ENCODE measurements around the gene CPED1. TPM values are rescaled to one million over a fixed set of nuclear protein-coding genes. Genes with fewer than 3 reads are reported as not detected.
A peak's percentile ranks its signal among the peaks of the same experiment; 100 is the strongest.

The CPED1 gene
- total and polyA plus RNA-seq, 7 donors = 1.2 to 120 (median 79.6) TPM

DNA sequence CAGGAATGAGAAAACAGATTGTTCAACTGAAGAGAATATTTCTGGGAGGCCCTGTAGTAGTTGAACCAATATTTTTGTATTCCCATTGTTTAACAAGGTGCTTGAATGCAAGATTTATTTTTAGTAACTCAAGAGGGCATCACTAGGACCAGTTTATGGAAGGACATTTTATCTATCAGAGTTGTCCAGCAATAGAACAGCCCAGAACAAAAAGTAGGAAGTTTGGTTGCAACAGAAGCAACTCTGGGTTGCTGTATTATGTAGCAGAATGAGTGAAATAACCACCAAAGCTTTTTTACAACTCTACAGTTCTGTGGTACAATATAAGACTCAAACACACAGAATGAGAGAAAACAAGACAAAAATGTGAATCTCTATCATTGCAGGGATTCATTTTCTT lies 34.7 kb downstream of the CPED1 start:
- intact Hi-C loops (cut with DNase I) = loop anchor here (2.0 kb wide), 1 partner anchor 26 kb away; no protein-coding TSS in a partner anchor
- peaks cover 0 to 82% (median 66%) of the 10 kb centered on the region in 4 donors for H3K4me1 ChIP-seq
- TF ChIP-seq, protein P1, sequence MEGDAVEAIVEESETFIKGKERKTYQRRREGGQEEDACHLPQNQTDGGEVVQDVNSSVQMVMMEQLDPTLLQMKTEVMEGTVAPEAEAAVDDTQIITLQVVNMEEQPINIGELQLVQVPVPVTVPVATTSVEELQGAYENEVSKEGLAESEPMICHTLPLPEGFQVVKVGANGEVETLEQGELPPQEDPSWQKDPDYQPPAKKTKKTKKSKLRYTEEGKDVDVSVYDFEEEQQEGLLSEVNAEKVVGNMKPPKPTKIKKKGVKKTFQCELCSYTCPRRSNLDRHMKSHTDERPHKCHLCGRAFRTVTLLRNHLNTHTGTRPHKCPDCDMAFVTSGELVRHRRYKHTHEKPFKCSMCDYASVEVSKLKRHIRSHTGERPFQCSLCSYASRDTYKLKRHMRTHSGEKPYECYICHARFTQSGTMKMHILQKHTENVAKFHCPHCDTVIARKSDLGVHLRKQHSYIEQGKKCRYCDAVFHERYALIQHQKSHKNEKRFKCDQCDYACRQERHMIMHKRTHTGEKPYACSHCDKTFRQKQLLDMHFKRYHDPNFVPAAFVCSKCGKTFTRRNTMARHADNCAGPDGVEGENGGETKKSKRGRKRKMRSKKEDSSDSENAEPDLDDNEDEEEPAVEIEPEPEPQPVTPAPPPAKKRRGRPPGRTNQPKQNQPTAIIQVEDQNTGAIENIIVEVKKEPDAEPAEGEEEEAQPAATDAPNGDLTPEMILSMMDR (IDR thresholded peaks at IDR 0.05) = no peak
- TF ChIP-seq POLR2AphosphoS5 (IDR thresholded peaks at IDR 0.05) (no peak), POLR2A (IDR thresholded peaks at IDR 0.05) (no peak), EP300 (IDR thresholded peaks at IDR 0.05) (no peak)
- H3K9me3 ChIP-seq = no peaks in the 10 kb centered on the region
- no peak overlapping the region for H3K4me3 ChIP-seq
- peak overlapping the region; percentile 62 to 80 (median 76) for H3K27ac ChIP-seq
- H3K27me3 ChIP-seq = no peaks in the 10 kb centered on the region
- H3K36me3 ChIP-seq = no peaks in the 10 kb centered on the region
- no peak for DNase-seq

DNA sequence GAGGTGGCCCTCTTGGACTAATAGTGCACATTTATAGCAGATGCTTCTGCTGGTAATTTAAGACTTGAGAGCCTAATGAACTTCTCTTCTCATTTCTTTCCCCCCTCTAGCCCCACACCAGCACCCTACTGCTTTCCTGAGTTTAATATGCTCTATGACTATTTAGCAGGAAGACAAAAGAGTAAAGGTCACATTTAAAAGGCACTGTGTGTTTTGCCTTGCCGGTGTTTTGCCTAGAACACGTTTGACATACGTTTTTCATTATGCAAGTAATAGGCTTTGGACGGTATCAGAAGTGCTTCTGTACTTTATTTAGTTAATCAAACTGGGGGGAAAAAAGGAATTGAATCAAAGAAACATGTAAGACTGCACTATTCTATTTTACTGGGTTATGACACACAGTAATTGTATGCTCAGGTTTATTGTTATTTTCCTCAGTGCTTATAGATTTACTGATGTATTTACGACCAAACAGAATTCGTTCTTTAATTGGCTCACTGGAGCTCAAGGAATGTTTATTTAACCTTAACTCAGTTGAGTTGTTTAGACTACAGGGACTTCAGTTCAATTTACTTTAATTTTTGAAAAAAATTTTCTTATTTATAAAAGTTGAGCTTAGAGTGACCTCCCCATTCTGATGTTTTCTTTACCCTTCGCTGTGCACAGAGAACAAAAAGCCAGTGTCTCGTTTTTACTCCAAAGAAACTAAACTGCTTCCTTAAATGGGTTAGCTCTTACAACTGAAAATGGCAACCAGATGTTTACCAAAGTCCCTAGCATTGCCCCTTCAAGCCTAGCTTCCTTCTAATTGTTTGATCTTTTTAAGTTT lies 35.4 kb downstream of the CPED1 start:
- no peak for TF ChIP-seq POLR2A (IDR thresholded peaks at IDR 0.05)
- TF ChIP-seq, protein P1 (IDR thresholded peaks at IDR 0.05) = no peak
- Histone ChIP-seq H3K27ac (peak overlapping the region; percentile 62 to 80 (median 76)), H3K9me3 (no peaks in the 10 kb centered on the region), H3K36me3 (no peaks in the 10 kb centered on the region), H3K4me1 (peaks cover 0 to 82% (median 67%) of the 10 kb centered on the region in 4 donors), H3K27me3 (no peaks in the 10 kb centered on the region), H3K4me3 (no peak overlapping the region)
- intact Hi-C loops (cut with DNase I) = loop anchor here (2.0 kb wide), 1 partner anchor 27 kb away; no protein-coding TSS in a partner anchor
- 10 to 48% methylated on average over 8 of the region's 8 CpGs for WGBS, 2 donors
- no peak for DNase-seq

DNA sequence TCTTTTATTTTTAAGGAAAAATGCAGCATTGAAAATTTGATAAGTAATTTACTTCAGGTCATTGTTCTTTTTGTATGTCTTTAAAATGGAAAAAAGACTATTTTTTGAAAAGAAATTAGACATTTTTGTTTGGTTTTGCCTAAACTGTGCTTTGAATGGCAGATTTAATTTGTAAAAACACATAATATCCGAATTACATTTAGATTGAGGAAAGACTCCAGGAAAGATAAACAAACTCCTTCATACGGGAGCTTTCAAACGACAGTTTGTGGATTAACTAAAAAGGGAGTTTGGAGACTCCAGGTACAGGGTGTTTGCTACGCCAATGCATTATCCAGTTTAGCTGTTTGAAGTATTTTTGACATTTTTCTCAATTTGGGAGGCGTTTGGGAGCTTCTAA lies 36.1 kb downstream of the CPED1 start:
- no peaks in the 10 kb centered on the region for H3K27me3 ChIP-seq
- WGBS, 2 donors = 23 to 42% methylated on average over 5 of the region's 5 CpGs
- H3K9me3 ChIP-seq = no peaks in the 10 kb centered on the region
- DNase-seq = no peak
- H3K4me3 ChIP-seq = peak overlapping the region in 1 of 4 donors; percentile 12
- no peaks in the 10 kb centered on the region for H3K36me3 ChIP-seq
- TF ChIP-seq POLR2AphosphoS5 (IDR thresholded peaks at IDR 0.05) (no peak), EP300 (IDR thresholded peaks at IDR 0.05) (no peak), POLR2A (IDR thresholded peaks at IDR 0.05) (no peak)
- TF ChIP-seq, protein P1 (IDR thresholded peaks at IDR 0.05) = no peak
- H3K4me1 ChIP-seq = peaks cover 0 to 81% (median 62%) of the 10 kb centered on the region in 4 donors
- intact Hi-C loops (cut with DNase I) = loop anchor here (5.0 kb wide), 1 partner anchor 58 kb away; no protein-coding TSS in a partner anchor
- H3K27ac ChIP-seq = peak overlapping the region; percentile 62 to 80 (median 76)

DNA sequence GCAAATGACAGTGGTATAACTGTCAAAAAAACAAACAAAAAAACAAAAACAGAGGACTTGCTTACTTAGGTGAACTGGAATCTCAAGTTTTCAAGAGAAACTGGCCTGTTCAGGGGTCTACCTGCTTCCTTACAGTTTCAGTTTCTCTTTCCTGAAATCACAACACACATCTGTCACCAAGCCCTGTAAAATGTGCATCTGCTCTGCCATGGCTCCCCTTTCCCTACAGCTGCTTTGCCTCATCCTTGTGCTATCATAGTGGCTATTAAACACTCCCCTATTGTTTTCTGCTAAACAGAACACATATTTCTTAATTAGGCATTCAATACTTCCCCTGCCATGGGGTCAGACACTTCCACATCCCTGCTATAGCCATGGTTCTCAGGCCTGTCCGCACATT lies 37.6 kb downstream of the CPED1 start:
- H3K4me1 ChIP-seq = peaks cover 0 to 79% (median 52%) of the 10 kb centered on the region in 4 donors
- WGBS, 2 donors = 97% methylated on average over 1 of the region's 1 CpG
- peak overlapping the region in 3 of 4 donors; percentile 73 to 80 (median 79) for H3K27ac ChIP-seq
- TF ChIP-seq POLR2AphosphoS5 (IDR thresholded peaks at IDR 0.05) = no peak
- TF ChIP-seq POLR2A (IDR thresholded peaks at IDR 0.05) = no peak
- TF ChIP-seq EP300 (IDR thresholded peaks at IDR 0.05) = no peak
- TF ChIP-seq, protein P1 (IDR thresholded peaks at IDR 0.05) = no peak
- no peaks in the 10 kb centered on the region for H3K27me3 ChIP-seq
- H3K9me3 ChIP-seq = no peaks in the 10 kb centered on the region
- no peak for DNase-seq
- no peaks in the 10 kb centered on the region for H3K36me3 ChIP-seq
- H3K4me3 ChIP-seq = no peak overlapping the region
- intact Hi-C loops (cut with DNase I) = loop anchor here (5.0 kb wide), 1 partner anchor 56 kb away; no protein-coding TSS in a partner anchor
